ENCODE data around the gene EDA.

Gene EDA

DNA sequence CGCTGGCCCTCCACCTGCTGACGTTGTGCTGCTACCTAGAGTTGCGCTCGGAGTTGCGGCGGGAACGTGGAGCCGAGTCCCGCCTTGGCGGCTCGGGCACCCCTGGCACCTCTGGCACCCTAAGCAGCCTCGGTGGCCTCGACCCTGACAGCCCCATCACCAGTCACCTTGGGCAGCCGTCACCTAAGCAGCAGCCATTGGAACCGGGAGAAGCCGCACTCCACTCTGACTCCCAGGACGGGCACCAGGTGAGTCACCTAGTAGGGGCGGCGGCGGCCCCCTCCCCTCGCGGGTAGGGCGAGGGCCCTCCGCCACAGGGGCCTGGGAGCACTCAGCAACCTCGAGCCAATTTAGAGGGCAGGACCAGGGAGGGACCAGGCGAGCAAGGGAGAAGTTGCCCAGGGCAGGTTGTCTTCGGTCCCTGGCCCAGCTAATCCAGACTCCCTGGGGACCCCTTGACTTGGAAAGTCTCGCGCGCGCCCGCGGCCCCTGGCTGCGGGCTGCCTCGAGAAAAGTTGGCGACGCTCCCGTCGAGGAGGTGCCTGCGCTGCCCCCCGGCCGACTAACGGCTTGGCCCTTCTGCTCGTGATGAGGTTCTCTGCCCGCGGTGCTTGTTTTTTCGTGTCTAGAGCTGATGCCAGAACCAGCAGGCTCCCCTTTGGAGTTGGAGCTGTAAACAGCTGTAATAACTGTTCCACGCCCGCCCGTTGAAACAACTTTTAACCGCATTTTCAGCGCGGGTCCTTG is 717 bp downstream of the EDA start:
- H3K4me1 ChIP-seq (ENCODE audit: control insufficient read depth, insufficient read depth, low read length) = no peaks in the 10 kb centered on the region
- no peak overlapping the region for H3K27ac ChIP-seq (ENCODE audit: low read length)
- peak overlapping the region; percentile 63 to 71 for H3K4me3 ChIP-seq (ENCODE audit: low read length in 2 of 2)
- H3K9ac ChIP-seq (ENCODE audit: low read length in 2 of 2) = no peak overlapping the region
- no peaks in the 10 kb centered on the region for H3K9me3 ChIP-seq (ENCODE audit: control insufficient read depth in 2 of 2, low read length in 2 of 2)
- H3K36me3 ChIP-seq (ENCODE audit: control insufficient read depth in 2 of 2, insufficient read depth in 2 of 2, low read length in 2 of 2) = no peaks in the 10 kb centered on the region
- peaks cover 0 to 10% of the 10 kb centered on the region in 2 donors for H3K27me3 ChIP-seq (ENCODE audit: control insufficient read depth in 1 of 2, insufficient read depth in 2 of 2, low read length in 2 of 2)

DNA sequence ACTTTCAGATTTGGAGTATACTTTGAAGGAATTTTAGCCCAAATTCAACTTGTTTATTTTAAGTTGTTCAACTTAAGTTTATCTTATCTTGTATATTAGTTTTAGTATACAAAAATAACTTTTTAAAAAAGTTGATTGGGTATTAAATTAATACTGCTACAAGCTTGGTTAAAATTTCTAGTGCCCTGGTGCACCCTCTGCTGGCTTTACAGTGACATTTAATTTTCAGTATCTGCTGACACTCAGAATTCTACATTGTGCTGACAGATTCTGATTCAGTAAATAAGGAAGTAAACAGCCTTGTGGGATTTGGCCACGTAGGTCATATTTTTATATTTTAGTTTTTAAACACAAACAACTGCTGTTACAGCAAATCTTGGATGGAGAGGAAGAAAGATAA is 2.9 kb downstream of the EDA start:
- H3K36me3 ChIP-seq (ENCODE audit: control insufficient read depth in 2 of 2, insufficient read depth in 2 of 2, low read length in 2 of 2) = no peaks in the 10 kb centered on the region
- H3K27me3 ChIP-seq (ENCODE audit: control insufficient read depth in 1 of 2, insufficient read depth in 2 of 2, low read length in 2 of 2) = peaks cover 0 to 9% of the 10 kb centered on the region in 2 donors
- no peak overlapping the region for H3K27ac ChIP-seq (ENCODE audit: low read length)
- H3K9me3 ChIP-seq (ENCODE audit: control insufficient read depth in 2 of 2, low read length in 2 of 2) = no peaks in the 10 kb centered on the region
- no peaks in the 10 kb centered on the region for H3K4me1 ChIP-seq (ENCODE audit: control insufficient read depth, insufficient read depth, low read length)
- no peak overlapping the region for H3K9ac ChIP-seq (ENCODE audit: low read length in 2 of 2)
- no peak overlapping the region for H3K4me3 ChIP-seq (ENCODE audit: low read length in 2 of 2)

DNA sequence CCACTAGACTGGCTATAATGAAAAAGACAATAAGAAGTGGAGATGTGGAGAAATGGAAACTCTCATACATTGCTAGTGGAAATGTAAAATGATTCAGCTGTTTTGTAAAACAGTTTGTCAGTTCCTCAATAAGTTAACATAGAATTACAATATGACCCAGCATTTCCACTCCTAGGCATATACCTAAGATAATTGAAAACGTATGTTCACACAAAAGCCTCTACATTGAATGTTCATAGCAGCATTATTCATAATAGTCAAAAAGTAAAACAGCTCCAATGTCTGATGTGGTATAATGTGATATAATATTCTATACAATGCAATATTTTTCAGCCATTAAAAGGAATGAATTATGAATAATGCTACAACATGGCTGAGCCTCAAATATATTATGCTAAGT is 10.2 kb downstream of the EDA start:
- Histone ChIP-seq H3K27ac (ENCODE audit: low read length) (no peak overlapping the region), H3K4me3 (ENCODE audit: low read length in 2 of 2) (no peak overlapping the region), H3K9ac (ENCODE audit: low read length in 2 of 2) (no peak overlapping the region), H3K9me3 (ENCODE audit: control insufficient read depth in 2 of 2, low read length in 2 of 2) (no peaks in the 10 kb centered on the region), H3K27me3 (ENCODE audit: control insufficient read depth in 1 of 2, insufficient read depth in 2 of 2, low read length in 2 of 2) (no peaks in the 10 kb centered on the region), H3K4me1 (ENCODE audit: control insufficient read depth, insufficient read depth, low read length) (no peaks in the 10 kb centered on the region), H3K36me3 (ENCODE audit: control insufficient read depth in 2 of 2, insufficient read depth in 2 of 2, low read length in 2 of 2) (no peaks in the 10 kb centered on the region)

DNA sequence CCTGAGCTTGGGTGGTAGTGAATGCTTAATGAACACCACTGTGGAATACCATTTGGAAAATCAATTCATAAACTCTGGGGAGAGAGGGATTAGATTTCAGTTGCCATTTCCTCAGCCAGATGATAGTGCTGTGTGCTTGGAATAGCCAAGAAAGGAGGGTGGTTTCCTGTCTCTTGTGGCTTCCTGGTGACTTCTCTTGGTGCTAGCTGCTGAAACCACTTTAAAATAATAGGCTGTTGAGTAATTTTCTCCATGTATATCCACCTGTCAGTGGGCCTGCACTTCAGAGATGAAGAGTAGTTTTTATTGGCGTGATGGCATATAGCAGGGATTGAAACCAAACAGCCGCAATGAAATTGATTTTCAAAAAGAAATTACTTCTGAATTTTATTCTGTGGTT is 11.8 kb downstream of the EDA start:
- Histone ChIP-seq H3K9ac (ENCODE audit: low read length in 2 of 2) (no peak overlapping the region), H3K4me3 (ENCODE audit: low read length in 2 of 2) (no peak overlapping the region), H3K36me3 (ENCODE audit: control insufficient read depth in 2 of 2, insufficient read depth in 2 of 2, low read length in 2 of 2) (no peaks in the 10 kb centered on the region), H3K27ac (ENCODE audit: low read length) (no peak overlapping the region), H3K27me3 (ENCODE audit: control insufficient read depth in 1 of 2, insufficient read depth in 2 of 2, low read length in 2 of 2) (no peaks in the 10 kb centered on the region), H3K9me3 (ENCODE audit: control insufficient read depth in 2 of 2, low read length in 2 of 2) (no peaks in the 10 kb centered on the region), H3K4me1 (ENCODE audit: control insufficient read depth, insufficient read depth, low read length) (no peaks in the 10 kb centered on the region)

DNA sequence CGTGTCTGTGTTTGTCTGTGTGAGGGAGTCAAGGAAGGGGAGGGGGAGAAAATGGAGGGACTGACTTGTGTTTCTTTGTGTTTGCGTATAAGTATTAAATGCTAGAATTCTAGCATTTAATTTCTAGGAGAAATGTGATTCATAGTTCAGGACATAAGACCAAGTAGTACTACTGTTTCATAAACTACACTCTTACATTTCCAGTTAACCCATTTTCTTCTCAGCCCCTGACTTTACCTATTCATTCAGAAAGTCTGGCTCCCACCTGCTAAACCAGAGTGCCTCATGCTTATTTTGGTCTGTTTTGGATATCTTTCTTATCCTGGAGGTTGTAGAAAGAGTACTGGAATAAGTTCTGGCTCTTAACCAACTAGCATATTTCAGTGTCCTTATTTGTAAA is 14.2 kb downstream of the EDA start:
- no peak overlapping the region for H3K4me3 ChIP-seq (ENCODE audit: low read length in 2 of 2)
- no peaks in the 10 kb centered on the region for H3K27me3 ChIP-seq (ENCODE audit: control insufficient read depth in 1 of 2, insufficient read depth in 2 of 2, low read length in 2 of 2)
- no peaks in the 10 kb centered on the region for H3K9me3 ChIP-seq (ENCODE audit: control insufficient read depth in 2 of 2, low read length in 2 of 2)
- H3K4me1 ChIP-seq (ENCODE audit: control insufficient read depth, insufficient read depth, low read length) = no peaks in the 10 kb centered on the region
- no peak overlapping the region for H3K27ac ChIP-seq (ENCODE audit: low read length)
- H3K9ac ChIP-seq (ENCODE audit: low read length in 2 of 2) = no peak overlapping the region
- H3K36me3 ChIP-seq (ENCODE audit: control insufficient read depth in 2 of 2, insufficient read depth in 2 of 2, low read length in 2 of 2) = no peaks in the 10 kb centered on the region

DNA sequence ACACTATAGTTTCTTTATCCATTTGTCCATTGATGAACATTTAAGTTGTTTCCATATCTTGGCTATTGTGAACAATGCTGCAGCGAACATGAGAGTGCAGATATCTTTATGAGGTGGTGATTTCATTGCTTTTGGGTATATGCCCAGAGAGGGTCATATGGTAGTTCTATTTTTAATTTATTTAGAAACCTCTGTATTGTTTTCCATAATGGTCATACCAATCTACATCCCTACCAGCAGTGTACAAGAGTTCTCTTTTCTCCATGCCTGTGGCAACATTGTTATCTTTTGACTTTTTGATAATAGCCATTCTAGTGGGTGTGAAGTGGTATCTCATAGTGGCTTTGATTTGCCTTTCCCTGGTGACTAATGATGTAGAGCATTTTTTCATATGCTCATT is 48.8 kb downstream of the EDA start:
- Histone ChIP-seq H3K9me3 (ENCODE audit: control insufficient read depth in 2 of 2, low read length in 2 of 2) (peaks cover under 1 to 1% of the 10 kb centered on the region in 2 donors), H3K9ac (ENCODE audit: low read length in 2 of 2) (no peak overlapping the region), H3K36me3 (ENCODE audit: control insufficient read depth in 2 of 2, insufficient read depth in 2 of 2, low read length in 2 of 2) (no peaks in the 10 kb centered on the region), H3K4me3 (ENCODE audit: low read length in 2 of 2) (no peak overlapping the region), H3K4me1 (ENCODE audit: control insufficient read depth, insufficient read depth, low read length) (no peaks in the 10 kb centered on the region), H3K27me3 (ENCODE audit: control insufficient read depth in 1 of 2, insufficient read depth in 2 of 2, low read length in 2 of 2) (no peaks in the 10 kb centered on the region), H3K27ac (ENCODE audit: low read length) (no peak overlapping the region)

DNA sequence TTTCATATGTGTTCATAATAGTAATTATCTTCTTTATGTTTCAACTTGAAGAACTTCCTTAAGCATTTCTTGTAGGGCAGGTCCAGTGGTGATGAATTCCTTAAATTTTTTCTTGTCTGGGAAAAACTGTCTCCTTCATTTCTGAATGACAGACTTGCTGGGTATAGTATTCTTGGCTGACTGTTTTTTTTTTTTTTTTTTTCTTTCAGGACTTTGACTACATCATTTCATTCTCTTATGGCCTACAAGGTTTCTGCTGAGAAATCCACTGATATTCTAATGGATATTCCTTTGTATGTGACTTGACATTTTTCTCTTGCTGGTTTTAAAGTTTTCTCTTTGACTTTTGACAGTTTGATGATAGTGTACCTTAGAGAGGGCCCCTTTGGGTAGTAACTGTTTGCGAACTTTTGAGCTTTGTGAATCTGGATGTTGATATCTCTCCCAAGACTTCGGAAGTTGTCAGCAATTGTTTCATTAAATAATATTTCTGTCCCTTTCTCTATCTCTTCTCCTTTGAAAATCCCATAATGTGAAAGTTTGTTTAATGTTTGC is 54.2 kb downstream of the EDA start:
- peaks cover 5 to 12% of the 10 kb centered on the region in 2 donors for H3K9me3 ChIP-seq (ENCODE audit: control insufficient read depth in 2 of 2, low read length in 2 of 2)

DNA sequence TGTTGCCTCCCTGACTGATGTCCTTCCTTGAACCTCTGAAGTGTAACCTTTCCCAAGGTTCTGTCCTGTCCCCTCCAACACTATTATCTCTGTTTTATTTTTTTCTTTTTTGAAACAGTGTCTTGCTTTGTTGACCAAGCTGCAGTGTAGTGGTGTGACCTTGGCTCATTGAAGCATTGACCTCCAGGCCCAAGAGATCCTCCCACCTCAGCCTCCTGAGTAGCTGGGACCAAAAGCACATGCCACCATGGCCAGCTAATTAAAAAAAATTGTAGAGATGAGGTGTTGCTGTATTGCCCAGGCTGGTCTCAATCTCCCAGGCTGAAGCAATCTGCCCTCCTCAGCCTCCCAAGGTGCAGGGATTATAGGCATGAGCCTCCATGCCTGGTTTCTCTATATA is 59.0 kb downstream of the EDA start:
- Histone ChIP-seq H3K4me3 (ENCODE audit: low read length in 2 of 2) (no peak overlapping the region), H3K9me3 (ENCODE audit: control insufficient read depth in 2 of 2, low read length in 2 of 2) (peaks cover 3 to 12% of the 10 kb centered on the region in 2 donors), H3K4me1 (ENCODE audit: control insufficient read depth, insufficient read depth, low read length) (no peaks in the 10 kb centered on the region), H3K27ac (ENCODE audit: low read length) (no peak overlapping the region), H3K9ac (ENCODE audit: low read length in 2 of 2) (no peak overlapping the region), H3K27me3 (ENCODE audit: control insufficient read depth in 1 of 2, insufficient read depth in 2 of 2, low read length in 2 of 2) (no peaks in the 10 kb centered on the region), H3K36me3 (ENCODE audit: control insufficient read depth in 2 of 2, insufficient read depth in 2 of 2, low read length in 2 of 2) (no peaks in the 10 kb centered on the region)

More for the DNA sequence above, 54.2 kb downstream of the EDA start:
- no peak overlapping the region for H3K9ac ChIP-seq (ENCODE audit: low read length in 2 of 2)
- H3K27ac ChIP-seq (ENCODE audit: low read length) = no peak overlapping the region
- no peaks in the 10 kb centered on the region for H3K4me1 ChIP-seq (ENCODE audit: control insufficient read depth, insufficient read depth, low read length)
- H3K36me3 ChIP-seq (ENCODE audit: control insufficient read depth in 2 of 2, insufficient read depth in 2 of 2, low read length in 2 of 2) = no peaks in the 10 kb centered on the region
- H3K27me3 ChIP-seq (ENCODE audit: control insufficient read depth in 1 of 2, insufficient read depth in 2 of 2, low read length in 2 of 2) = no peaks in the 10 kb centered on the region
- H3K4me3 ChIP-seq (ENCODE audit: low read length in 2 of 2) = no peak overlapping the region

DNA sequence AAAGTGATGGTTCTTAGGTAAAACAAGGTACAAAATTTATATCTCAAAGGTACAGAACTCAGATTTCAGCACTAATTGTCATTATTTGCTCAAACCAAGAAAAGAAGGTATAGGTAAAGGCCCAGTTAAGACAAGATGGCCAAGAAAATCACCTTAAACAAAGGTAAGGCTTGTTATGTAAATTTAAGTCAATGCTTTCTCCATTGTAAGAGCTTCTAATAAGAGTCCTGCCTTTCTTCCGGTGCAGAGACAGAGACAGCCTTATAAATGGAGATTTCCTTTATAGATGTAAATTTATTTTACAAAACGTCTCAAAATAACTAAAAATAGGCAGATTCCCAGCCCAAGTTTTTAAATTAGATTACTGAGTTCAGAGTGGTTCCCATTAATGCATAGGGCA is 89.9 kb downstream of the EDA start:
- H3K4me3 ChIP-seq (ENCODE audit: low read length in 2 of 2) = no peak overlapping the region
- H3K27me3 ChIP-seq (ENCODE audit: control insufficient read depth in 1 of 2, insufficient read depth in 2 of 2, low read length in 2 of 2) = no peaks in the 10 kb centered on the region
- H3K9ac ChIP-seq (ENCODE audit: low read length in 2 of 2) = no peak overlapping the region
- no peaks in the 10 kb centered on the region for H3K36me3 ChIP-seq (ENCODE audit: control insufficient read depth in 2 of 2, insufficient read depth in 2 of 2, low read length in 2 of 2)
- no peaks in the 10 kb centered on the region for H3K4me1 ChIP-seq (ENCODE audit: control insufficient read depth, insufficient read depth, low read length)
- H3K27ac ChIP-seq (ENCODE audit: low read length) = no peak overlapping the region
- no peaks in the 10 kb centered on the region for H3K9me3 ChIP-seq (ENCODE audit: control insufficient read depth in 2 of 2, low read length in 2 of 2)

DNA sequence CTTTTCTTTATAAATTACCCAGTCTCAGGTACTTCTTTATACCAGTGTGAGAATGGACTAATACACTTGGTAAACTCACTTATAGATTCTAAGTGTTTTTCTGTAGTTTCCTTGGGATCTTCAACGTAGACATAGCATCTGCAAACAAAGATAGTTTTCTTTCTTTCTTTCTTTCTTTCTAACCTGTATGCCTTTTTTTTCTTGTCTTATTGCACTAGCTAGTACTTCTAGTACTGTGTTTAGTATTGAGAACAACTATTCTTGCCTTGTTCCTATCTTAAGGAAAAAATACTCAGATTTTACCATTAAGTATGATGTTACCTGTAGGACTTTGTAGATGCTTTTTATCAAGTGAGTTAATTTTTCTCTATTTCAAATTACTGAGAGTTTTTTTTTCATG is 102.2 kb downstream of the EDA start:
- Histone ChIP-seq H3K9ac (ENCODE audit: low read length in 2 of 2) (no peak overlapping the region), H3K9me3 (ENCODE audit: control insufficient read depth in 2 of 2, low read length in 2 of 2) (peaks cover 0 to 4% of the 10 kb centered on the region in 2 donors), H3K36me3 (ENCODE audit: control insufficient read depth in 2 of 2, insufficient read depth in 2 of 2, low read length in 2 of 2) (no peaks in the 10 kb centered on the region), H3K27ac (ENCODE audit: low read length) (no peak overlapping the region), H3K4me3 (ENCODE audit: low read length in 2 of 2) (no peak overlapping the region), H3K4me1 (ENCODE audit: control insufficient read depth, insufficient read depth, low read length) (no peaks in the 10 kb centered on the region), H3K27me3 (ENCODE audit: control insufficient read depth in 1 of 2, insufficient read depth in 2 of 2, low read length in 2 of 2) (no peaks in the 10 kb centered on the region)

DNA sequence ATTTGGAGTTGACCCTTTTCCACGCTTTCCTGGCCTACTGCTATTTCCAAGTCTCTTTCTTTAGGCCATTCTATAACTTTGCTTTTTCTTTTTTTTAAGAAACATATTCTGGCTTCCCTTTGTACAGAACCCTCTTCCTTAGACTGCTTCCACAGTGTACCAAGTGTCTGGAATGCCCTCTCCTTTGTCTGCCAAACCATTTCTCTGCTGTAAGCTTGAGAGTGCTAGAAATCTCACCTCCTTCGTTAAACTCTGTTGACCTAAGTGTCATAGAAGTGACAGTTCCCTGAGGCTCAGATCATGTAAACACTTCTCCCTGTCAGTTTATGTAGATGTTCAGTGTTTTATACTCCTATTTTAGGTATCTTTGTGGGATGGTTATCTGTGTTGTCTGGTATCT is 108.4 kb downstream of the EDA start:
- H3K4me1 ChIP-seq (ENCODE audit: control insufficient read depth, insufficient read depth, low read length) = no peaks in the 10 kb centered on the region
- no peak overlapping the region for H3K27ac ChIP-seq (ENCODE audit: low read length)
- no peak overlapping the region for H3K9ac ChIP-seq (ENCODE audit: low read length in 2 of 2)
- no peaks in the 10 kb centered on the region for H3K36me3 ChIP-seq (ENCODE audit: control insufficient read depth in 2 of 2, insufficient read depth in 2 of 2, low read length in 2 of 2)
- H3K4me3 ChIP-seq (ENCODE audit: low read length in 2 of 2) = no peak overlapping the region
- no peaks in the 10 kb centered on the region for H3K9me3 ChIP-seq (ENCODE audit: control insufficient read depth in 2 of 2, low read length in 2 of 2)
- peaks cover 0 to 10% of the 10 kb centered on the region in 2 donors for H3K27me3 ChIP-seq (ENCODE audit: control insufficient read depth in 1 of 2, insufficient read depth in 2 of 2, low read length in 2 of 2)
